IMR-90 (cell line): Measurements from ENCODE around the gene CMTM8.

Experiments
- CEBPB ChIP-seq: IDR thresholded peaks from 2 replicates; pipeline ENCODE4 v1.6.1; 2012; ENCODE audit warnings: low read depth, low read length, improper control_type of control experiment
- MXI1 ChIP-seq: IDR thresholded peaks from 2 replicates; pipeline ENCODE4 v1.6.1; 2012; ENCODE audit warnings: low read depth, mild to moderate bottlenecking, low read length, moderate library complexity, borderline replicate concordance
- POLR2A ChIP-seq: IDR thresholded peaks from 2 replicates; pipeline ENCODE4 v1.6.1; 2012; ENCODE audit warnings: mild to moderate bottlenecking, low read depth, low read length
- RAD21 ChIP-seq: IDR thresholded peaks from 2 replicates; pipeline ENCODE4 v1.6.1; 2012; ENCODE audit warnings: low read length, improper control_type of control experiment
- SMC3 ChIP-seq: fragments of 150-350 bp; IDR thresholded peaks from 2 replicates; pipeline ENCODE4 v1.6.1; 2016; ENCODE audit warnings: low read depth, mild to moderate bottlenecking, antibody characterized with exemption, low read length, moderate library complexity
- TF ChIP-seq, protein P1 (sequence below): conservative IDR thresholded peaks from 2 replicates; pipeline ENCODE4 v1.5.1; 2012; ENCODE audit warnings: mild to moderate bottlenecking, low read depth, low read length, improper control_type of control experiment
- TF ChIP-seq, protein P2 (sequence below): fragments of 150-350 bp; IDR thresholded peaks from 2 replicates; pipeline ENCODE4 v1.6.1; 2016; ENCODE audit warnings: low read depth, mild to moderate bottlenecking, low read length, moderate library complexity, borderline replicate concordance

DNA sequence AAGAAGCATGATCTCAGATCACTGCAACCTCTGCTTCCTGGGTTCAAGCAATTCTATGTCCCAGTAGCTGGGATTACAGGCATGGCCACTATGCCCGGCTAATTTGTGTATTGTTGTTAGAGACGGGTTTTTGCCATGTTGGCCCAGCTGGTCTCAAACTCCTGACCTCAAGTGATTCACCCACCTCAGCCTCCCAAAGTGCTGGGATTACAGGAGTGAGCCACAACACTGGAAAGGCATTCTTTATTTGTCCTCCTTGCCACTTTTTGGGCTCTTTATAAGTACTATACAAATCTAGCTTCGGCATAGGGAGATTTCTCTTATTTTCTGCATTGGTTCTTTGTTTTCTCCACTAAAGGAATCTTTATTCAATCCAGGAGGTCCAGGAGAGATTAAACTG is 18.6 kb downstream of the CMTM8 start:
- TF ChIP-seq CEBPB (no peak), SMC3 (no peak), POLR2A (no peak), MXI1 (no peak), RAD21 (no peak)
- TF ChIP-seq, protein P1, sequence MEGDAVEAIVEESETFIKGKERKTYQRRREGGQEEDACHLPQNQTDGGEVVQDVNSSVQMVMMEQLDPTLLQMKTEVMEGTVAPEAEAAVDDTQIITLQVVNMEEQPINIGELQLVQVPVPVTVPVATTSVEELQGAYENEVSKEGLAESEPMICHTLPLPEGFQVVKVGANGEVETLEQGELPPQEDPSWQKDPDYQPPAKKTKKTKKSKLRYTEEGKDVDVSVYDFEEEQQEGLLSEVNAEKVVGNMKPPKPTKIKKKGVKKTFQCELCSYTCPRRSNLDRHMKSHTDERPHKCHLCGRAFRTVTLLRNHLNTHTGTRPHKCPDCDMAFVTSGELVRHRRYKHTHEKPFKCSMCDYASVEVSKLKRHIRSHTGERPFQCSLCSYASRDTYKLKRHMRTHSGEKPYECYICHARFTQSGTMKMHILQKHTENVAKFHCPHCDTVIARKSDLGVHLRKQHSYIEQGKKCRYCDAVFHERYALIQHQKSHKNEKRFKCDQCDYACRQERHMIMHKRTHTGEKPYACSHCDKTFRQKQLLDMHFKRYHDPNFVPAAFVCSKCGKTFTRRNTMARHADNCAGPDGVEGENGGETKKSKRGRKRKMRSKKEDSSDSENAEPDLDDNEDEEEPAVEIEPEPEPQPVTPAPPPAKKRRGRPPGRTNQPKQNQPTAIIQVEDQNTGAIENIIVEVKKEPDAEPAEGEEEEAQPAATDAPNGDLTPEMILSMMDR = no peak
- TF ChIP-seq, protein P2, sequence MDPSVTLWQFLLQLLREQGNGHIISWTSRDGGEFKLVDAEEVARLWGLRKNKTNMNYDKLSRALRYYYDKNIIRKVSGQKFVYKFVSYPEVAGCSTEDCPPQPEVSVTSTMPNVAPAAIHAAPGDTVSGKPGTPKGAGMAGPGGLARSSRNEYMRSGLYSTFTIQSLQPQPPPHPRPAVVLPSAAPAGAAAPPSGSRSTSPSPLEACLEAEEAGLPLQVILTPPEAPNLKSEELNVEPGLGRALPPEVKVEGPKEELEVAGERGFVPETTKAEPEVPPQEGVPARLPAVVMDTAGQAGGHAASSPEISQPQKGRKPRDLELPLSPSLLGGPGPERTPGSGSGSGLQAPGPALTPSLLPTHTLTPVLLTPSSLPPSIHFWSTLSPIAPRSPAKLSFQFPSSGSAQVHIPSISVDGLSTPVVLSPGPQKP = no peak
